ENCODE measurements around the gene GSTM4.
A peak's percentile ranks its signal among the peaks of the same experiment; 100 is the strongest.
"Not testable (repeated sequence)": the region's sequence is repeated elsewhere in the genome, so short reads cannot be mapped to it uniquely, and the experiment has no call there.

The GSTM4 gene

DNA sequence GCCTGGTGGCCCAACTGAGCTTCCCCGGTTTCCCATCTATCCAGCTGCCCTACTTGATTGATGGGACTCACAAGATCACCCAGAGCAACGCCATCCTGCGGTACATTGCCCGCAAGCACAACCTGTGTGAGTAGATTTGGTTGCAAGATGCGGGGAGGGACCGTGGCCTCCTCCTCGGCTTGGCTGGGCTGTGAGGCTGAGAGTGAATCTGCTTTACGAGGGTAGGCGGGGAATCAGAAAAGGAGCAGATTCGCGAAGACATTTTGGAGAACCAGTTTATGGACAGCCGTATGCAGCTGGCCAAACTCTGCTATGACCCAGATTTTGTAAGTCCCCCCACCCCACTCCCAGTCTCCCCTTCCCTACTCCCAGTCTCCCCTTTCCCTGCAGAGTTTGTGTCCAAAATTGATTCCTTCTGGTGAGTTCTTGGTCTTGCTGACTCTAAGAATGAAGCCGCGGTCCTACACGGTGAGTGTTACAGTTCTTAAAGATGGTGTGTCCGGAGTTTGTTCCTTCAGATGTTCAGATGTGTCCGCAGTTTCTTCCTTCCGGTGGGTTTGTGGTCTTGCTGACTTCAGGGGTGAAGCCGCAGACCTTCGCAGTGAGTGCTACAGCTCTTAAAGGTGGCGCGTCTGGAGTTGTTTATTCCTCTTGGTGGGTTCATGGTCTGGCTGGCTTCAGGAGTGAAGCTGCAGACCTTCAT, 13.5 kb downstream of the GSTM4 start:
- peak in 1 of 6 experiments; percentile 16 for DNase-seq

- DNase-seq = peak in 2 of 6 experiments; percentile 3 to 19
These were observed 14.0 kb downstream of the GSTM4 start for GRCh38 chr1:109669949-109670302.

- no peak for DNase-seq
These were observed 15.2 kb downstream of the GSTM4 start for GRCh38 chr1:109671067-109671466.

DNA sequence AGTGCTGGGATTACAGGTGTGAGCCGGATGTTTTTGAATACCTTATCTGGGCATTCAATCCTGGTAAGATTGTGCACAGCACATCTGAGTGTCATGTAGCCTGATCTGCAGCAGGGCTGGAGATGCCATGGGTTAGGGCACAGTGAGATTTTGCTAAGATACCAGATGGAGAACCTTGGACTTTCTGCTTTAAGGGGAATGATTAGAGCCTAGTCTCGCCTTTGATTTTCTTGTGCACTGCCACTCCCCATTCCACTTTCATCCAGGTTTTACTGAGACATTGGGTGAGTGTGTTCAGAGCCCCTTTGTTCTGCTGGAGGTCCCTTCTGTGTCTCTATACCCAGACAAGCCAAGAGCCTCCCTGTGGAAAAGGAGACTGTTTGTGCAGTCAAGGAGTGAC, 18.0 kb downstream of the GSTM4 start:
- DNase-seq = not testable (repeated sequence)

GRCh38 chr1:109676683-109677381, 20.9 kb downstream of the GSTM4 start:
- not testable (repeated sequence) for DNase-seq

GRCh38 chr1:109677459-109677858, 21.6 kb downstream of the GSTM4 start:
- DNase-seq = no peak

GRCh38 chr1:109678637-109679036, 22.7 kb downstream of the GSTM4 start:
- not testable (repeated sequence) for DNase-seq

GRCh38 chr1:109684777-109685176, 28.9 kb downstream of the GSTM4 start:
- DNase-seq = not testable (repeated sequence)

DNA sequence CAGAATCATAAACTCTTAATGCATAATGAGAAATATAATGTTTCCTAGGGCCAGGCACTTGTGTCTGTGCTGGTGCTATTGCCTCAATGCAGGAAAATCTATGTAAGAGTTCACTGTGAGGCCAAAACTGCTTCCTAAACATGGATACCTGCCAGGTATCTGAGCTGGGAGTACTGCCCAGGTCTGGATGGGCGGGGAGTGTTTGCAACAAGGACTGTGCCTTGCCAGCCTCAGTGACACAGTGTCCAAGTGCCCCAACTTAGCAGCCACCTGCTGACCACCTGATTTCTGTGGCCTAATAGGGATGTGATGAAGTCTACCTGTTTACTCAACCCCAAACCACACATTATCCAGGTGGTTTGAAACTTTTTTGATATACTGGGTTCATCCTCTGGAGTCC, 29.5 kb downstream of the GSTM4 start:
- not testable (repeated sequence) for DNase-seq

DNA sequence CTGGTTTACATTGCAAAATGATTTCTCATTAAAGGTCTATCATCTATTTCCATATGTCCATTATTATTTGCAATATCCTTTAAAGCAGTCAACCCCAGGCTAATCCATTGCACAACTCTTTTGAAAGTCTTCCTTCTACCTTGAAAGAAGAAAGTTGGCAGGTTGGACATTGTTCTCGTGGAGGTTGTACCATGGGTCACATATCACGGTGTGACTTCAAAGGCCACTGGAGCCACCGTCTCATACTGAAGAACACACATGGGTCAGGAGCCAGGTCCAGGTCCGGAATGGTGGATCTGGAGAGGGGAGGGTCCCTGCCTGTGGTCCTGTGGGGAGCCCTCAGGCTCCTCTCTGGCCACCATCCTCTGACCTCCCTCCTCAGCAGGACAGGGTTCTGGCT, 30.0 kb downstream of the GSTM4 start:
- DNase-seq = not testable (repeated sequence)

DNA sequence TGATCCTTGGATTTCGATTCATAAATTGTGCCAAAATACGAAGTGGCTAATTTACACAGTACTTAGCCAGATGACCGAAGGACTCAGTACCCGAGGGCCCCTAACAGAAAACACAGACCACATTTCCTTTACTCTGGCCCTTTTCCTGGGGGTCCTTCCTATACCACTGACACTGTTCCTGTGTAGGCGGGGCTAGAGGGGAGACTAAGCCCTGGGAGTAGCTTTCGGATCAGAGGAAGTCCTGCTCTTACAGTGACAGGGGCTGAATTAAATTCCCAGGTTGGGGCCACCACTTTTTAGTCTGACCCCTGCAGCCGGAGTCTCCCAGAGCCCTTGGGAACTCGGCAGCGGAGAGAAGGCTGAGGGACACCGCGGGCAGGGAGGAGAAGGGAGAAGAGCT, 31.2 kb downstream of the GSTM4 start:
- not testable (repeated sequence) for DNase-seq

- peak in 3 of 6 experiments; percentile 62 to 81 (median 78) for DNase-seq
These were observed 32.0 kb downstream of the GSTM4 start, which contains the start of gene GSTM1 for GRCh38 chr1:109687641-109688499. TSS of gene GSTM1 (plus strand) at chr1:109687817. CDS start at chr1:109687874, 57 bp downstream.

- DNase-seq = no peak
These were observed 34.0 kb downstream of the GSTM4 start for GRCh38 chr1:109689844-109690405.

DNA sequence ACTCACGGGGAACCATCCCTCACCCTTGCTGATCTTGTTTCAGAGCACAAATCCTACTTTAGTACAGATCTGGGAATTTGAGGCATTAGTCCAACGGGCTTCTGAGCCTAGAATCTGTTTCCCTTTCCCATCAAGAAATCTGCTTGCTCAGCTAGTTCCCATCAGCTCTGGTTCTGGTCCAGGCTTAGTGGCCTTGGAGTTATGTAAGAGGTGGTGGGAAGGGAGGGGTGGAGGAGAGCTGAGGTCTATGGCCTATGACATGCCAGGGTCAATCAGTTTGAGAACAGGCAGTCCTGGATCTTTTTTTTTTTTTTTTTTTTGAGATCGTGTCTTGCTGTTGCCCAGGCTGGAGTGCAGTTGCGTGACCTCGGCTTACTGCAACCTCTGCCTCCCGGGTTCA, 35.9 kb downstream of the GSTM4 start:
- DNase-seq = no peak

DNA sequence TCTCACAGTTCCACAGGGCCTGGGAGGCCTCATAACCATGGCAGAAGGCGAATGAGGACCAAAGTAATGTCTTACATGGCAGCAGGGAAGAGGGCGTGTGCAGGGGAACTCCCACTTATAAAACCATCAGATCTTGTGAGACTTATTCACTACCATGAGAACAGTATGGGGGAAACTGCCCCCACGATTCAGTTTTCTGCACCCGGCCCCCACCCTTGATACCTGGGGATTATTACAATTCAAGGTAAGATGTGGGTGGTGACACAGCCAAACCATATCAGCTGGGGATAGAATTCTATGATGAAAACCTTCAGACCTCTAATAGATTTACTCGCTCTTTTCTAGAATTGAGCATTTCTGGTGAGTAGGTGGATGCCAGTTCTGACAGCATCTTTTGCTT, 38.5 kb downstream of the GSTM4 start:
- not testable (repeated sequence) for DNase-seq

DNA sequence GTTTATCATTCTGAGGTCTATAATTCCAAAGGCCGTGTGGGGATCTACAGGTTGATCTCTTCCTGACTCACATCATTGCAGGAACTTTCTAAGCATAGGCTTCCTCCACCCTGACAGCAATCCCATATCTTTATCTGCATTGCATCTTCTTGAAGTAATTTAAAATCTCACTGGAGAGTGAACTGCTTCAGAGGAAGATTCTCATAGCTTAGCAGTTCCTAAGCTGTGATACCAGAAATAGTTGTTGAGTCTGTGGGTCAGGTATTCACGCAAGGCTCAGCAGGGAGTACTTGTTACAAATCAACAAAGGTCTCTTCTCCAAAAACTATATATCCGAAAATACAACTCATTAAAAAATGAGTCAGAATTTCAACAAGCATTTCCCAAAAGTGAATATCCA, 39.2 kb downstream of the GSTM4 start:
- not testable (repeated sequence) for DNase-seq

GRCh38 chr1:109697066-109697465, 41.2 kb downstream of the GSTM4 start:
- no peak for DNase-seq

DNA sequence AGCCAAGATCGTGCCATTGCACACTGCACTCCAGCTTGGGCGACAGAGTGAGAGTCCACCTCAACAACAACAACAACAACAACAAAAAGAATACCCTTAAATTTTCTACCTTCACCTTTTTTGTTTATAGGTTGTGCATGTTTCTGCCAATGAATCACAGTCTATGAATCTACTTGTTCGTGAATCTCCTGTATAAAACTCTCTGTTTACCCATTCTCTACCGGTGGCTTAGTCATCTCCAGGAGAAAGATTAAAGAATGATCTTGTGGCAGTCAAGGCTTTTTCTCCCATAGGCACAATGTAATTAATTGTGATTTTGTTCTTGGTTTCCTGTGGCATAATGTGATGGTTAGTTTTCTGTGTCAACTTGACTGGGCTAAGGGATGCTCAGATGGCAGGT, 42.0 kb downstream of the GSTM4 start:
- DNase-seq = not testable (repeated sequence)

GRCh38 chr1:109702940-109703339, 47.0 kb downstream of the GSTM4 start:
- DNase-seq = not testable (repeated sequence)

DNA sequence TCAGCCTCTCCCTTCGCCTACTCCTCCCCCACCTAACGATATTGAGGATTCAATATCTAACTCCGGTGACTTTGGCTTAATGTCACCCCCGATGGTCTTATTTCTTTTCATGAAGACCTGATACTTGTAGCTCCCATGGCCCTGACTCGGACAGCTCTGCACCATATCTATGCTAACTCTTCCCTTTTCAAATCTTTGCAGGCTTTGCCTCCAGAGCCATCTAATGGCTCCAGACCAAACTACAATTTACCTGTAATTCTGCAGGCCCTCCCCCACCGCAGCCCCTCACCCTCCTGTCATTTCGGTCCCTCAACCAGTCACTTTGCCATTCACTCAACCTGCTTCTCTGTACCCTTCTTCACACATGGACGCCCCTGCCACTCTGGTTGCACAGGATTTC, 48.3 kb downstream of the GSTM4 start:
- DNase-seq = no peak

DNA sequence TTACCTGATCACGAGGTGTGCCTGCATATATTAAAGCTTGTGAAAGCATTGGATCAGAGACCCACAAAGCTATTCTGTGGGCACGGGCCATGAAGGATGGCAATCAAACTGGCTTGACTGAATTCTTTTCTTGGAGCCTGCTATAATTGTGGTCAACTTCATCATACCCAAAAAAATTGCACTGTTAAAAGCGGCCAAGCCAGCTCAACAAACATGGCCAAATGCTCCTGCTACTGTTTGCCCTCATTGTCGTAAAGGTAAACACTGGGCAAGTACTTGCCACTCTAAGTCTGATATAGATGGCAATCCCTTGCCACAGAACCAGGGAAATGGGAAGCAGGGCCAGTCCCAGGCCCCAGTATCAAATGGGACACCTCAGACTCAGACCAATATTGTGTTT, 49.5 kb downstream of the GSTM4 start:
- DNase-seq = no peak

- not testable (repeated sequence) for DNase-seq
These were observed 53.0 kb downstream of the GSTM4 start for GRCh38 chr1:109708949-109709348.

DNA sequence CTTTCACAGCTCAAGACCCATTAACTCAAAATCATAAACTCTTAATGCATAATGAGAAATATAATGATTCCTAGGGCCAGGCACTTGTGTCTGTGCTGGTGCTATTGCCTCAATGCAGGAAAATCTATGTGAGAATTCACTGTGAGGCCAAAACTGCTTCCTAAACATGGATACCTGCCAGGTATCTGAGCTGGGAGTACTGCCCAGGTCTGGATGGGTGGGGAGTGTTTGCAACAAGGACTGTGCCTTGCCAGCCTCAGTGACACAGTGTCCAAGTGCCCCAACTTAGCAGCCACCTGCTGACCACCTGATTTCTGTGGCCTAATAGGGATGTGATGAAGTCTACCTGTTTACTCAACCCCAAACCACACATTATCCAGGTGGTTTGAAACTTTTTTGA, 53.9 kb downstream of the GSTM4 start:
- DNase-seq = not testable (repeated sequence)
